K562 (cell line): ENCODE data around the gene COQ8A.

ENCODE experiments used
- C11orf30 ChIP-seq: fragments of 450-650 bp; IDR thresholded peaks from 2 replicates; pipeline ENCODE4 v1.6.1; 2016; ENCODE audit warnings: low read depth, mild to moderate bottlenecking
- GATAD2A ChIP-seq: fragments of 450-650 bp; IDR thresholded peaks from 2 replicates; pipeline ENCODE4 v1.6.1; 2017
- POLR2AphosphoS5 ChIP-seq: IDR thresholded peaks from 2 replicates; pipeline ENCODE4 v1.6.1; 2011; ENCODE audit warnings: mild to moderate bottlenecking, low read depth, low read length, moderate library complexity; ENCODE audit not compliant: control insufficient read depth, insufficient read depth
- SMARCA5 ChIP-seq: fragments of 450-650 bp; IDR thresholded peaks from 2 replicates; pipeline ENCODE4 v1.6.1; 2016
- TAF1 ChIP-seq: IDR thresholded peaks from 2 replicates; pipeline ENCODE4 v1.6.1; 2011; ENCODE audit warnings: mild to moderate bottlenecking, low read length, moderate library complexity; ENCODE audit not compliant: insufficient read depth, control insufficient read depth, severe bottlenecking; ENCODE audit errors: extremely low read depth
- TARDBP ChIP-seq: fragments of 450-650 bp; IDR thresholded peaks from 2 replicates; pipeline ENCODE4 v1.6.1; 2016
- TRIM24 ChIP-seq, 2 experiments: fragments of 450-650 bp; IDR thresholded peaks; 2 replicates each; pipeline ENCODE4 v1.6.1; 2016
- TF ChIP-seq, protein P1 (sequence below): fragments of 250-450 bp; sonication (Bioruptor Pico); IDR thresholded peaks from 2 replicates; pipeline ENCODE4 v1.5.0; 2021; ENCODE audit warnings: mild to moderate bottlenecking, borderline replicate concordance
- TF ChIP-seq, protein P2 (sequence below), 3 experiments: IDR thresholded peaks in 2 of 3; conservative IDR thresholded peaks in 1 of 3; 2 replicates each; pipeline ENCODE4 v1.5.1; 2011 to 2012; ENCODE audit warnings: low read length in 3 of 3, mild to moderate bottlenecking in 3 of 3, control low read depth in 2 of 3, improper control_type of control experiment in 1 of 3, inconsistent platforms in 1 of 3, low read depth in 1 of 3, mixed read lengths in 1 of 3, moderate library complexity in 1 of 3; ENCODE audit not compliant: insufficient read depth in 2 of 3
- TF ChIP-seq, protein P3 (sequence below): IDR thresholded peaks from 3 replicates; pipeline ENCODE4 v1.6.1; 2011; ENCODE audit warnings: borderline replicate concordance, mild to moderate bottlenecking; ENCODE audit not compliant: insufficient read length, insufficient read depth

DNA sequence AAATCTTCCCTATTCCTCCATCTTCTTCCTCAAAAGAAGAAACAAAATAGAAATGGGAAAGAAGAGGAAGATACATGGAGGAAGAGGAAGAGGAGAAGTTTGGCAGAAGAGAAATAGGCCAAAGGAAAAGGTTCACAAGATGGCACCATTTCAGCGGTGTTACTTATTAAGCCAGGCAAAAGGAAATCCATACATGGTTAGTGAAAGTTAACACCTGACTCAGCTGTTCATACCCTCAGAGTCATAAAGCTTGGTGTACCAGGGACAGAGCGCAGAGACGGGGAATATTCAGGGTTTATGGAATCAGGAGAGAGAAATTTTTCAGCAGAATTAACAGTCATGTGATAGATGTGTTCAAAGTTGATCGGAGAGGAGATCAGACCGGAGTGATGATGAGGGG lies 70.6 kb downstream of the COQ8A start:
- TF ChIP-seq TRIM24 (IDR thresholded peaks at IDR 0.05) (no peak), TARDBP (no peak), TAF1 (no peak), C11orf30 (peak; percentile 33), SMARCA5 (no peak), GATAD2A (no peak), POLR2AphosphoS5 (no peak)
- TF ChIP-seq, protein P1, sequence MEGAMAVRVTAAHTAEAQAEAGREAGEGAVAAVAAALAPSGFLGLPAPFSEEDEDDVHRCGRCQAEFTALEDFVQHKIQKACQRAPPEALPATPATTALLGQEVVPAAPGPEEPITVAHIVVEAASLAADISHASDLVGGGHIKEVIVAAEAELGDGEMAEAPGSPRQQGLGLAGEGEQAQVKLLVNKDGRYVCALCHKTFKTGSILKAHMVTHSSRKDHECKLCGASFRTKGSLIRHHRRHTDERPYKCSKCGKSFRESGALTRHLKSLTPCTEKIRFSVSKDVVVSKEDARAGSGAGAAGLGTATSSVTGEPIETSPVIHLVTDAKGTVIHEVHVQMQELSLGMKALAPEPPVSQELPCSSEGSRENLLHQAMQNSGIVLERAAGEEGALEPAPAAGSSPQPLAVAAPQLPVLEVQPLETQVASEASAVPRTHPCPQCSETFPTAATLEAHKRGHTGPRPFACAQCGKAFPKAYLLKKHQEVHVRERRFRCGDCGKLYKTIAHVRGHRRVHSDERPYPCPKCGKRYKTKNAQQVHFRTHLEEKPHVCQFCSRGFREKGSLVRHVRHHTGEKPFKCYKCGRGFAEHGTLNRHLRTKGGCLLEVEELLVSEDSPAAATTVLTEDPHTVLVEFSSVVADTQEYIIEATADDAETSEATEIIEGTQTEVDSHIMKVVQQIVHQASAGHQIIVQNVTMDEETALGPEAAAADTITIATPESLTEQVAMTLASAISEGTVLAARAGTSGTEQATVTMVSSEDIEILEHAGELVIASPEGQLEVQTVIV (CRISPR knock-in tag), result no peak
- TF ChIP-seq, protein P2, sequence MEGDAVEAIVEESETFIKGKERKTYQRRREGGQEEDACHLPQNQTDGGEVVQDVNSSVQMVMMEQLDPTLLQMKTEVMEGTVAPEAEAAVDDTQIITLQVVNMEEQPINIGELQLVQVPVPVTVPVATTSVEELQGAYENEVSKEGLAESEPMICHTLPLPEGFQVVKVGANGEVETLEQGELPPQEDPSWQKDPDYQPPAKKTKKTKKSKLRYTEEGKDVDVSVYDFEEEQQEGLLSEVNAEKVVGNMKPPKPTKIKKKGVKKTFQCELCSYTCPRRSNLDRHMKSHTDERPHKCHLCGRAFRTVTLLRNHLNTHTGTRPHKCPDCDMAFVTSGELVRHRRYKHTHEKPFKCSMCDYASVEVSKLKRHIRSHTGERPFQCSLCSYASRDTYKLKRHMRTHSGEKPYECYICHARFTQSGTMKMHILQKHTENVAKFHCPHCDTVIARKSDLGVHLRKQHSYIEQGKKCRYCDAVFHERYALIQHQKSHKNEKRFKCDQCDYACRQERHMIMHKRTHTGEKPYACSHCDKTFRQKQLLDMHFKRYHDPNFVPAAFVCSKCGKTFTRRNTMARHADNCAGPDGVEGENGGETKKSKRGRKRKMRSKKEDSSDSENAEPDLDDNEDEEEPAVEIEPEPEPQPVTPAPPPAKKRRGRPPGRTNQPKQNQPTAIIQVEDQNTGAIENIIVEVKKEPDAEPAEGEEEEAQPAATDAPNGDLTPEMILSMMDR (IDR thresholded peaks at IDR 0.05 in 2 of 3, conservative IDR thresholded peaks at IDR 0.05 in 1 of 3; ENCODE audit: insufficient read depth in 2 of 3, low read depth in 1 of 3, low read length in 3 of 3), result no peak
- TF ChIP-seq, protein P3, sequence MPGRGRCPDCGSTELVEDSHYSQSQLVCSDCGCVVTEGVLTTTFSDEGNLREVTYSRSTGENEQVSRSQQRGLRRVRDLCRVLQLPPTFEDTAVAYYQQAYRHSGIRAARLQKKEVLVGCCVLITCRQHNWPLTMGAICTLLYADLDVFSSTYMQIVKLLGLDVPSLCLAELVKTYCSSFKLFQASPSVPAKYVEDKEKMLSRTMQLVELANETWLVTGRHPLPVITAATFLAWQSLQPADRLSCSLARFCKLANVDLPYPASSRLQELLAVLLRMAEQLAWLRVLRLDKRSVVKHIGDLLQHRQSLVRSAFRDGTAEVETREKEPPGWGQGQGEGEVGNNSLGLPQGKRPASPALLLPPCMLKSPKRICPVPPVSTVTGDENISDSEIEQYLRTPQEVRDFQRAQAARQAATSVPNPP, result no peak
